ENCODE results near the gene SURF1. TPM values are rescaled to one million over a fixed set of nuclear protein-coding genes. Genes with fewer than 3 reads are reported as not detected.

SURF1 gene, protein sequence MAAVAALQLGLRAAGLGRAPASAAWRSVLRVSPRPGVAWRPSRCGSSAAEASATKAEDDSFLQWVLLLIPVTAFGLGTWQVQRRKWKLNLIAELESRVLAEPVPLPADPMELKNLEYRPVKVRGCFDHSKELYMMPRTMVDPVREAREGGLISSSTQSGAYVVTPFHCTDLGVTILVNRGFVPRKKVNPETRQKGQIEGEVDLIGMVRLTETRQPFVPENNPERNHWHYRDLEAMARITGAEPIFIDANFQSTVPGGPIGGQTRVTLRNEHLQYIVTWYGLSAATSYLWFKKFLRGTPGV
- total RNA-seq = 36.3 and 37.7 TPM in 2 replicates

DNA sequence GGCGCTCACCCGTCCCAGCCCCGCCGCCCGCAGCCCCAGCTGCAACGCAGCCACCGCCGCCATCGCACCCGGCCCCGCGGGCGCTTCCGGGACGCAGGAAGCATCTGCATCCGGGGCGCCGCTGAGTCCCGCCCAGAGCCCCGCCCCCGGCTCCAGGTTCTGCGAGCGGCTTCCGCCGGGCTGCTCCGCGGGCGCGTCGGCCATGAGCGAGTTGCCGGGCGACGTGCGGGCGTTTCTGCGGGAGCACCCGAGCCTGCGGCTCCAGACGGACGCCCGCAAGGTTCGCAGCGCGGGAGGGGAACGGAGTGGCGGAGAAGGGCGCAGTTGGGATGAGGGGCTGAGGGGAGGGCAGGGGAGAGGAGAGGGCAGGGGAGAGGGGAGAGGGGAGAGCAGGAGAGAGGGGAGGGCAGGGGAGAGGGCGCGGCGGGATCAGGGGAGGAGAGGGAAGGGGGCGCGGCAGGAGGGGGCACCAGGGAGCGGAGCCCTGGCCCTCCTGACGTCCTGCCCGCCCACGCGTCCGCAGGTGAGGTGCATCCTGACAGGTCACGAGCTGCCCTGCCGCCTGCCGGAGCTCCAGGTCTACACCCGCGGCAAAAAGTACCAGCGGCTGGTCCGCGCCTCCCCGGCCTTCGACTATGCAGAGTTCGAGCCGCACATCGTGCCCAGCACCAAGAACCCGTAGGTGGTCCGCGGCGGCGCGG is at the start of gene SURF1, which contains the start of gene SURF2:
SURF1 (minus strand) TSS at position 97 of the 701 bp plus-strand sequence; CDS start at position 63, 34 bp downstream.
SURF2 (plus strand) TSS at position 160 of the 701 bp plus-strand sequence; CDS start at position 203, 43 bp downstream.
- peaks cover 37% of the 10 kb centered on the region for H3K4me1 Mint-ChIP-seq (ENCODE audit: low read depth)
- no peaks in the 10 kb centered on the region for H3K27me3 Mint-ChIP-seq (ENCODE audit: insufficient read depth)
- peaks cover 33% of the 10 kb centered on the region for H3K36me3 Mint-ChIP-seq (ENCODE audit: low read depth)
- H3K27ac Mint-ChIP-seq = peak within 1 kb of the TSS; percentile 79
- intact Hi-C loops (cut with micrococcal nuclease) = loop anchor here (1.0 kb wide), 3 partner anchors 8 to 62 kb away; partner anchors contain the start of genes MED22, REXO4 and RPL7A
- peak; percentile 88 for DNase-seq (ENCODE audit: low spot score)
- peak within 1 kb of the TSS; percentile 90 for H3K4me3 Mint-ChIP-seq
- H3K9me3 Mint-ChIP-seq = no peaks in the 10 kb centered on the region

DNA sequence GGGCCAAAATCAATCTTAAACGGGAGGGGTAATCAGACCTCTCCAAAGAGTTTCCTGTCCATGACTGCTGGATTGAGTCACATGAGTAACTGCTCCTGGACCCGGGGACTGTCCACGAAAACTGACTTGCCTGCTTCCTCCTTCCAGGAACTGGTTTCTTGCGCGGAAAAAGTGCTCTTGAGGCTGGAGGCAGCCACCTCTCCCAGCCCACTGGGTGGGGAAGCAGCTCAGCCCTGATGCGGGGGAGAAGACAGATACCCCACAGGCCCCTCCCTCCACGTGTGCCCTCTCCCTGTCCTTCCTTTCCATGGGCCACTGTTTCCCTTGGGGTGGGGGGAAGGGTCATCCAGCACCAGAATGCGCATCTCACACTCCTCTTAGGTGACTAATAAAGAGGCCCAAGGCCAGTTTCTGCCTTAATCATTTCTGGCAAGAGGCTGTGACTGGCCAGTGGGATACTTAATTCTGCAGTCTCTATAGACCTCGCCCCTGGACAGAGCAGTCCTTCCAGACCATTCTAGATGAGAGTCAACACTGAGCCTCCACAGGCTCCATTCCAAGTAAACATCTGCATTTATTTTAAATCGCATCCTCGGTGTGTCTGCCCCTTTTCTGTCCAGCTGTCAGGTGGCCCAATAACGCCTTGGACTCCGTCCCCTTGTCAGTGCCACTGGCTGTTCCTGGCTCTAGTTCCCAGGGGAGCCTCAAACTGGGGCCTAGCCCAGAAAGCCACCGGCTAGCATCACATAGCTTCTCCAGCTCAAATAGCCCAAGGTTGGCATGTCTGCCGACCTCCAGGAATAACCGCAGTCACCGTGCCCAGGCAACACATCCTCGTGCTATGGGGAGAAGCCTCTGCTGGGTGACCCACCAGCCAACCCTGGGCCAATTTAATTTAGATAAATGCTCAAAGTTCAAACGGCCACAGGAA is 49.5 kb upstream of the SURF1 start:
- Mint-ChIP-seq H3K9me3 (no peaks in the 10 kb centered on the region), H3K4me1 (ENCODE audit: low read depth) (peaks cover 9% of the 10 kb centered on the region), H3K36me3 (ENCODE audit: low read depth) (peaks cover 32% of the 10 kb centered on the region), H3K27me3 (ENCODE audit: insufficient read depth) (no peaks in the 10 kb centered on the region), H3K27ac (no peak overlapping the region), H3K4me3 (no peak overlapping the region)
- intact Hi-C loops (cut with micrococcal nuclease) = loop anchor here (1.0 to 5.0 kb wide), 4 partner anchors 29 to 322 kb away; partner anchors contain the start of genes CACFD1, SLC2A6, STKLD1 and SURF4
- DNase-seq (ENCODE audit: low spot score) = no peak

DNA sequence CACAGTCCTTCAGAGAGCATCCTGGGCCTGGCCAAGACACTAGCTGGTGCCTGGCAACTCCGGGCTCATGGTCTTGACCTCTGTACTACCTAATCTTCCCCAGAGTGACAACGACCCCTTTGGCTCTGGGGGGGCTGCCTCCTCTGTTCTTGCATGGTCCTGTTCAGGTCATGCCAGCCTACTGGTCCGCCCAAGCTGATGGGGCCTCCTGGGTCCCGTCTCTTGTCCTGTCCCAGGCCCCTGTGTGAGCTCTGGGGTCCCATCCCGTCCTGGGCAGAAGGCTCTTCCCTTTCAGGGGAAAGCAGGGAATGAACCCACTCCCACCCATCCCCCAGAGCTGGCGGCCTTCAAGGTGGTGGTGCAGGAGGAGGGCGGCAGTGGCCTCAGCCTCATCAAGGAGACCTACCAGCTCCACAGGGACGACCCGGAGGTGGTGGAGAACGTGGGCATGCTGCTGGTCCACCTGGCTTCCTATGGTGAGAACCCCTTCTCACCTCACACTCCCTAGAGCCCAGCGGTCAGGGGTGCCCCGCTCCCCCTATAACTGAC is 48.2 kb upstream of the SURF1 start:
- peaks cover 30% of the 10 kb centered on the region for H3K36me3 Mint-ChIP-seq (ENCODE audit: low read depth)
- intact Hi-C loops (cut with micrococcal nuclease) = loop anchor here (5.0 kb wide), 1 partner anchor 323 kb away; no protein-coding TSS in a partner anchor
- peaks cover 9% of the 10 kb centered on the region for H3K4me1 Mint-ChIP-seq (ENCODE audit: low read depth)
- peak overlapping the region; percentile 8 for H3K27ac Mint-ChIP-seq
- no peaks in the 10 kb centered on the region for H3K9me3 Mint-ChIP-seq
- no peak overlapping the region for H3K4me3 Mint-ChIP-seq
- DNase-seq (ENCODE audit: low spot score) = no peak
- H3K27me3 Mint-ChIP-seq (ENCODE audit: insufficient read depth) = no peaks in the 10 kb centered on the region

DNA sequence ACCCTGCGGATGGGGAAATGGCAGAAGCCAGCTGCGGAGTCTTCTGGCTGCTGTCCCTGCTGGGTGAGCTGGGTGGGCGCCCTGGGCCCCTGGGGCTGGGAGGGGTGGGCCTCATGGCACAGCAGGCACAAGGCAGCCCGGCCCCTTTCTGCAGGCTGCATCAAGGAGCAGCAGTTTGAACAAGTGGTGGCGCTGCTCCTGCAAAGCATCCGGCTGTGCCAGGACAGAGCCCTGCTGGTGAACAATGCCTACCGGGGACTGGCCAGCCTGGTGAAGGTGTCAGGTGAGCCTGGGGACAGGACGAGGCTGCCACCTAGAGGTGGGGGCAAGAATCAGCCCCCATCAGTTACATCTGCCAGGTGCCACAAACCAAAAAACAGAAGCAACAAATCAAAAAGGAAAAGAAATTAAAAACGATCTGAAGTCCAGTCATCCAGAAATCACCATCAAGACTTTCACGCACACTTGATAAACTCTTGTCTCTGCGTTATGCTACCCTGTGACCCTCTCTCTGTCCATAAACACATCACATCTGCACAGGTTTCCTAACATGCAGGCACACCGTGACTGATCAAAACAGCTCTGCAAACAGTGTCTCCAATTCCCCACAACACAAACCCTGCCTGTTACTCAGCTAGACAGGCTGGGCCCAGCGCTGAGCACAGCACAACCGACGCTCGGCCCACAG is 47.6 kb upstream of the SURF1 start:
- Mint-ChIP-seq H3K4me3 (no peak overlapping the region), H3K9me3 (no peaks in the 10 kb centered on the region), H3K4me1 (ENCODE audit: low read depth) (peaks cover 9% of the 10 kb centered on the region), H3K27me3 (ENCODE audit: insufficient read depth) (no peaks in the 10 kb centered on the region), H3K36me3 (ENCODE audit: low read depth) (peaks cover 25% of the 10 kb centered on the region), H3K27ac (peak overlapping the region; percentile 8)
- peak; percentile 19 for DNase-seq (ENCODE audit: low spot score)
- intact Hi-C loops (cut with micrococcal nuclease) = no loop called here

DNA sequence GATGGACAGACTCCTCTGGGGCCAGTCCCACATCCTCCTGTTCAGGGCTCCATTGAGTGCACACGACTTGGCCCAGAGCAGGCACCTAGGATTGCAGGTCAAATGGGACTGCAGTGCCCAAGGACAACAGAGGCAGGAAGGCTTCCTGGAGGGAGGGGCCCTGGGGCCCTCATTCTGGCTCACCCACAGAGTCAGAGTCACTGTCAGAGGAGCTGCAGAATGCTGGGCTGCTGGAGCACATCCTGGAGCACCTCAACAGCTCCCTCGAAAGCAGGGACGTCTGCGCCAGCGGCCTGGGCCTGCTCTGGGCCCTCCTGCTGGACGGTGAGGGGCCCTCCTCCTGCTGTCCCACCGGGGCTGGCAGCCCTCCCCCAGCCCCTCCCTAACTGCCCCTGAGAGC is 46.4 kb upstream of the SURF1 start:
- H3K4me1 Mint-ChIP-seq (ENCODE audit: low read depth) = peaks cover 9% of the 10 kb centered on the region
- H3K27me3 Mint-ChIP-seq (ENCODE audit: insufficient read depth) = no peaks in the 10 kb centered on the region
- intact Hi-C loops (cut with micrococcal nuclease) = no loop called here
- DNase-seq (ENCODE audit: low spot score) = no peak
- peaks cover 22% of the 10 kb centered on the region for H3K36me3 Mint-ChIP-seq (ENCODE audit: low read depth)
- H3K27ac Mint-ChIP-seq = no peak overlapping the region
- H3K9me3 Mint-ChIP-seq = no peaks in the 10 kb centered on the region
- H3K4me3 Mint-ChIP-seq = no peak overlapping the region

DNA sequence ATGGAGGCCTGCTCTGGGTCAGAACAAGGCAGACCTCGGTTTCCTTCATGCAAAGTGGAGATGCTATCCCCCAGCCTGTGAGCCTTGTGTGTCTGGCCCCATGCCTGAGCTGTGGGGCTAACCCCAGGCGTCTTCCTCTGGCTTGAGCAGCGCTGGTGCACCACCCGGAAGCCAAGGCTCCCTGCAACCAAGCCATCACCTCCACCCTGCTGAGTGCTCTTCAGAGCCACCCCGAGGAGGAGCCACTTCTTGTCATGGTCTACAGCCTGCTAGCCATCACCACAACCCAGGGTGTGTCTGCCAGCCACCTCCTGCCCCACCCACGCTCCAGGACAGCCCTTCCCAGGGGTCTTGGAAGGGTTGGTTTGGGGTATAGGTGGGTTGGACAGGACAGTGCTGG is 45.3 kb upstream of the SURF1 start:
- DNase-seq (ENCODE audit: low spot score) = no peak
- no peaks in the 10 kb centered on the region for H3K9me3 Mint-ChIP-seq
- no peak overlapping the region for H3K4me3 Mint-ChIP-seq
- no peak overlapping the region for H3K27ac Mint-ChIP-seq
- H3K4me1 Mint-ChIP-seq (ENCODE audit: low read depth) = peaks cover 3% of the 10 kb centered on the region
- intact Hi-C loops (cut with micrococcal nuclease) = no loop called here
- peaks cover 13% of the 10 kb centered on the region for H3K36me3 Mint-ChIP-seq (ENCODE audit: low read depth)
- no peaks in the 10 kb centered on the region for H3K27me3 Mint-ChIP-seq (ENCODE audit: insufficient read depth)

DNA sequence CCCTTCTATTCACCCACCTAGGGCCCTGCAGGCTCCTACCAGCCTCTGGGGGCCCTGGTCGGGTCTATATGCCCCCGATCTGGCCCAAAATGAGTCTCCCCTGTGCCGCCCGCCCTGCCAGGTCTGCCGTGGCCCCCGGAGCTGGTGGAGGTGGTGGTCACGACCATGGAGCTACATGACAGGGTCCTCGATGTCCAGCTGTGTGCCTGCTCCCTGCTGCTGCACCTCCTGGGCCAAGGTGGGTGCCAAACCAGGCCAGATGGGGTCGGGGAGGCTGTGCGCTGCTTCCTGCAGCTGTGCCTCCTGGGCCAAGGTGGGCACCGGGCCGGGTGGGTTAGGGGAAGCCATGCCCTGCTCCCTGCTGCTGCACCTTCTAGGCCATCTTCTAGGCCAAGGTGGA is 44.0 kb upstream of the SURF1 start:
- no peak overlapping the region for H3K4me3 Mint-ChIP-seq
- DNase-seq (ENCODE audit: low spot score) = no peak
- intact Hi-C loops (cut with micrococcal nuclease) = no loop called here
- H3K9me3 Mint-ChIP-seq = no peaks in the 10 kb centered on the region
- no peaks in the 10 kb centered on the region for H3K4me1 Mint-ChIP-seq (ENCODE audit: low read depth)
- no peak overlapping the region for H3K27ac Mint-ChIP-seq
- peaks cover 3% of the 10 kb centered on the region for H3K27me3 Mint-ChIP-seq (ENCODE audit: insufficient read depth)
- H3K36me3 Mint-ChIP-seq (ENCODE audit: low read depth) = peaks cover 4% of the 10 kb centered on the region

DNA sequence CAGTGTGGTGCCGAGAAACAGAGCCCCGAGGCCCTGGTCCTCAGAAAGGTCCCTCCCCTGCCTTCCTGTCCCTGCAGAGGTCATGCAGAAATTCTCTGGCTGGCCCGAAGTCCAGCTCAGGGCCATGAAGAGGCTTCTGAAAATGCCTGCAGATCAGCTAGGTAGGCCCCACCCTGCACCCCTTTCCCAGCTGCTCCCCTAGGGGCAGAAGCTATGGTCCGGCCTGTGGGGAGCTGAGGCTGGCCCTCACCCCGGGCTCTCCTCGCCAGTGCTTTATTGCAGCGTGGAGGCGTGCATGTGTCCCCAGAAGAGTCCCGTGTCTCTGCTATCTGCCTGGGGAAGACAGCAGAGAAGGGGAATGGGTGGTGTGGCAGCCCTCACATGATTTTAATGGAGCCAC is 41.6 kb upstream of the SURF1 start:
- H3K36me3 Mint-ChIP-seq (ENCODE audit: low read depth) = no peaks in the 10 kb centered on the region
- H3K4me1 Mint-ChIP-seq (ENCODE audit: low read depth) = no peaks in the 10 kb centered on the region
- intact Hi-C loops (cut with micrococcal nuclease) = no loop called here
- no peaks in the 10 kb centered on the region for H3K9me3 Mint-ChIP-seq
- no peak overlapping the region for H3K4me3 Mint-ChIP-seq
- H3K27me3 Mint-ChIP-seq (ENCODE audit: insufficient read depth) = peaks cover 5% of the 10 kb centered on the region
- no peak for DNase-seq (ENCODE audit: low spot score)
- H3K27ac Mint-ChIP-seq = no peak overlapping the region

DNA sequence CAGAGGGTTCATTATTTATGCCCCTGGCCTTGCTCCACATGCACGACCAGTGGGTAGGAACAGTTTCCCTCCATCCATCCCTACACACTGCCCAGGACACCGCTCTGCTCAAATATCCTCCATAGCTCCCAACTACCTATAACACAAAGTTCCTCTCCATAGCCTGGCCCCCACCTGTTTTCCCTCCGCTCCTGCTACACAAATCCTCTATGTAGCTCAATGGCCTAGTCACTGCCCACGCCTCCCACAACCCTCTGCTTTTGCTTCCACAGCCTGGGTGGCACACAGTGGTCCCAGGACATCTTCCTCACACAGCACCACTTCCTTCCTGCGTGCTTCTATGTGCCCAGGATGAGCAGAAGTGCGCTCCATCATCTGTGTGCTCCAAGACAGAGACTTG is 41.1 kb upstream of the SURF1 start:
- no peak overlapping the region for H3K27ac Mint-ChIP-seq
- H3K4me3 Mint-ChIP-seq = no peak overlapping the region
- H3K9me3 Mint-ChIP-seq = no peaks in the 10 kb centered on the region
- no peak for DNase-seq (ENCODE audit: low spot score)
- H3K4me1 Mint-ChIP-seq (ENCODE audit: low read depth) = no peaks in the 10 kb centered on the region
- intact Hi-C loops (cut with micrococcal nuclease) = no loop called here
- peaks cover 5% of the 10 kb centered on the region for H3K27me3 Mint-ChIP-seq (ENCODE audit: insufficient read depth)
- H3K36me3 Mint-ChIP-seq (ENCODE audit: low read depth) = no peaks in the 10 kb centered on the region

DNA sequence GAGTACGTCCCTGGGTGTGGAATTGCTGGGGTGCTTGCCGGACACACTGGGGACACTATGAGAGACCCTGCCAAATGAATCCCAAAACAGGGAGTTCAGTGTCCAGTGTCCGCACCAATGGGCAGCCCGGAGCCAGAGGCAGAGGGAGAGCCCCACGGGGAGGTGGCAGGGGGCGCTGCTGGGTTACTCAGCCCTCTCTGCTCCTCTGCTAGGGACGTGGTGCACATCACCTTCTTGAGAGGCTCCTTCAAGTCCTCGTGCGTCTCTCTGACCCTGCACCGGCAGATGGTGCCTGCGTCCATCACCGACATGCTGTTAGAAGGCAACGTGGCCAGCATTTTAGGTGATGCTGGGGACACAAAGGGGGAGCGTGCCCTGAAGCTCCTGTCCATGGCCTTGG is 40.7 kb upstream of the SURF1 start:
- no peak for DNase-seq (ENCODE audit: low spot score)
- no peak overlapping the region for H3K27ac Mint-ChIP-seq
- no peaks in the 10 kb centered on the region for H3K9me3 Mint-ChIP-seq
- no peak overlapping the region for H3K4me3 Mint-ChIP-seq
- H3K36me3 Mint-ChIP-seq (ENCODE audit: low read depth) = no peaks in the 10 kb centered on the region
- no peaks in the 10 kb centered on the region for H3K4me1 Mint-ChIP-seq (ENCODE audit: low read depth)
- H3K27me3 Mint-ChIP-seq (ENCODE audit: insufficient read depth) = peaks cover 5% of the 10 kb centered on the region
- intact Hi-C loops (cut with micrococcal nuclease) = no loop called here

DNA sequence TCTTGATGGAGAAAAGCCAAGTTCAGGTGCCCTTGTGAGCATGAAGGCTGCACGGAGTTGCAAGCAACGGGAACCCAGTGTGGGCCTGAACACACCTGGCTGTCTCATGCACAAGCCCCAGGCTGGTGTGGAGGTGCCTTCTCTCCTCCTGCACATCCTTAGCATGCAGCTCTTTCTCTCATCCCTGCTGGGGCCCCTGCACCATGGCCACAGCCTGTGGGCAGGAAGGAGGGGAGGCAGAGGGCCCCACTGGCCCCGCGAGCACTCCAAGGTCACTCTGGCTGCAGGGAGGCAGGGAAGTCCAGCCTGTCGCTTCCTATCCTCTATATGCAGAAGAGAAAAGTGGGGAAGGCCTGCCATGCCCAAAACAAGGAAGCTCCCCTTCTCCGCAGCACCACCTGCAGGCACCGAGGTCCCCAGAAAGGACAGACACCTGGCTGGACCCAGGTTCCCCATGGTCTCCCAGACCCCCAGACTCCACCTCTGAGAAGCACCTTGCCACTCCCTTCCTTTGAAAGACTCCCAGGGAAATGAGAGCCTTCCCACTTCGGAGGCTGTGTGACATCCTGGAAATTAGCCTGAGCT is 38.5 kb upstream of the SURF1 start:
- Mint-ChIP-seq H3K4me1 (ENCODE audit: low read depth) (no peaks in the 10 kb centered on the region), H3K27me3 (ENCODE audit: insufficient read depth) (peaks cover 5% of the 10 kb centered on the region), H3K27ac (no peak overlapping the region), H3K36me3 (ENCODE audit: low read depth) (no peaks in the 10 kb centered on the region), H3K9me3 (no peaks in the 10 kb centered on the region), H3K4me3 (no peak overlapping the region)
- intact Hi-C loops (cut with micrococcal nuclease) = no loop called here
- DNase-seq (ENCODE audit: low spot score) = no peak

DNA sequence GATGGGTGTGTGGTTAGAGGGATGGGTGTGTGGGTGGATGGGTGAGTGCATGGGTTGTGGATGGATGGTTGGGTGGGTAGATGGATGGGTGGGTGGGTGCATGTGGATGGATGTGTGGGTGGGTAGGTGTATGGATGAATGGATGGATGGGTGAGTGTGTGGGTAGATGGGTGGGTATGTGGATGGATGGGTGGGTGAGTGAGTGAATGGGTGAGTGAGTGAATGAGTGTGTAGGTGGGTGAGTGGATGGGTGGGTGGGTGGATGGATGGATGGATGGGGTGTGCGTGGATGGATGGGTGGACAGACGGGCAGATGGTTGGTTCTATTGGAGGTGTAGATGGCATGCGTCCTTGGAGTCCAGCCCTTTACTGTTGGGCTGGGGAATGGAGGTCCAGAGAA is 37.1 kb upstream of the SURF1 start:
- no peaks in the 10 kb centered on the region for H3K36me3 Mint-ChIP-seq (ENCODE audit: low read depth)
- intact Hi-C loops (cut with micrococcal nuclease) = no loop called here
- H3K4me3 Mint-ChIP-seq = no peak overlapping the region
- H3K27me3 Mint-ChIP-seq (ENCODE audit: insufficient read depth) = peaks cover 5% of the 10 kb centered on the region
- H3K4me1 Mint-ChIP-seq (ENCODE audit: low read depth) = no peaks in the 10 kb centered on the region
- H3K27ac Mint-ChIP-seq = no peak overlapping the region
- DNase-seq (ENCODE audit: low spot score) = no peak
- no peaks in the 10 kb centered on the region for H3K9me3 Mint-ChIP-seq

All from activated T-helper 1 cell treated with anti-CD3 and anti-CD28 coated beads, Interleukin-12 subunit alpha, Interleukin-12 subunit beta, Interleukin-2, Interleukin-4 antibody, amounts not matched to agents 30 ng/mL and 10 ng/mL and 1 ng/mL, durations not matched to agents 14 hours and 24 hours and 36 hours (primary cell).